SU-DHL-6 (cell line): ENCODE data around the gene ANP32D.
"Not testable (repeated sequence)": the region's sequence is repeated elsewhere in the genome, so short reads cannot be mapped to it uniquely, and the experiment has no call there.

Source experiments
- H2AFZ ChIP-seq: fragments of 200-600 bp; sonication (generic); 2 replicates; pipeline ENCODE4 v1.6.1; 2014; ENCODE audit warnings: low read depth, mild to moderate bottlenecking, moderate library complexity, mixed read lengths, antibody characterized with exemption, low read length; ENCODE audit not compliant: severe bottlenecking
- H3F3A ChIP-seq: fragments of 200-600 bp; shearing (Covaris generic); 2 replicates; pipeline ENCODE4 v1.6.0; 2016; ENCODE audit warnings: antibody characterized with exemption, mild to moderate bottlenecking; ENCODE audit not compliant: insufficient read depth
- H3K27ac ChIP-seq: fragments of 200-600 bp; sonication (generic); 2 replicates; pipeline ENCODE4 v1.5.1; 2016; ENCODE audit warnings: low read depth, mild to moderate bottlenecking, low read length, moderate library complexity, mixed read lengths
- H3K27me3 ChIP-seq: fragments of 200-600 bp; sonication (generic), shearing (Covaris generic); 2 replicates; pipeline ENCODE4 v1.6.0; 2014; ENCODE audit warnings: mild to moderate bottlenecking, low read length
- H3K36me3 ChIP-seq: fragments of 200-600 bp; sonication (generic); 2 replicates; pipeline ENCODE4 v1.6.1; 2014; ENCODE audit warnings: mild to moderate bottlenecking, low read length, mixed read lengths
- H3K4me2 ChIP-seq: fragments of 300-600, 200-600 bp; shearing (Covaris generic), sonication (generic); 2 replicates; pipeline ENCODE4 v1.6.0; 2014; ENCODE audit warnings: low read length, low read depth, mild to moderate bottlenecking; ENCODE audit not compliant: poor library complexity, severe bottlenecking
- H3K4me3 ChIP-seq: fragments of 200-600 bp; sonication (generic); 2 replicates; pipeline ENCODE4 v1.5.1; 2014; ENCODE audit warnings: antibody characterized with exemption, low read length, mild to moderate bottlenecking, mixed read lengths; ENCODE audit not compliant: insufficient read depth, poor library complexity, severe bottlenecking
- H3K79me2 ChIP-seq: fragments of 200-600 bp; sonication (generic); 2 replicates; pipeline ENCODE4 v1.6.1; 2014; ENCODE audit warnings: mild to moderate bottlenecking, low read length, moderate library complexity; ENCODE audit not compliant: insufficient read depth
- H3K9ac ChIP-seq: fragments of 200-600 bp; sonication (generic); 2 replicates; pipeline ENCODE4 v1.7.0; 2014; ENCODE audit warnings: mild to moderate bottlenecking, low read length
- H3K9me2 ChIP-seq: fragments of 200-600 bp; sonication (generic); replicated peaks from 2 replicates; pipeline ENCODE4 v1.6.1; 2014; ENCODE audit warnings: low read length; ENCODE audit not compliant: insufficient read depth
- H3K9me3 ChIP-seq: fragments of 200-600 bp; sonication (generic); 2 replicates; pipeline ENCODE4 v1.6.1; 2014; ENCODE audit warnings: low read length, mixed read lengths; ENCODE audit not compliant: insufficient read depth
- H4K20me1 ChIP-seq: fragments of 200-600 bp; sonication (generic); 2 replicates; pipeline ENCODE4 v1.6.1; 2014; ENCODE audit warnings: low read depth, mild to moderate bottlenecking, antibody characterized with exemption, low read length, moderate library complexity, mixed read lengths
- CTCF ChIP-seq: fragments of 200-600 bp; sonication (generic); IDR thresholded peaks from one replicate; pipeline ENCODE4 v1.5.1; 2017; ENCODE audit warnings: antibody characterized with exemption, mild to moderate bottlenecking, low read length, moderate library complexity; ENCODE audit not compliant: insufficient read depth, poor library complexity, severe bottlenecking
- EZH2phosphoT487 ChIP-seq: fragments of 200-600 bp; sonication (generic), shearing (Covaris generic); conservative IDR thresholded peaks from 2 replicates; pipeline ENCODE4 v1.6.1; 2018; ENCODE audit warnings: mild to moderate bottlenecking, antibody characterized with exemption, low read length, moderate library complexity, mixed read lengths

The ANP32D gene

GRCh38 chr12:48446161-48446776 is 26.1 kb upstream of the ANP32D start:
- Histone ChIP-seq H3K9ac (no peak overlapping the region), H3F3A (no peaks in the 10 kb centered on the region), H3K27ac (no peak overlapping the region), H3K4me3 (no peak overlapping the region), H3K27me3 (no peaks in the 10 kb centered on the region), H3K4me2 (no peak overlapping the region), H3K9me3 (no peaks in the 10 kb centered on the region), H4K20me1 (no peaks in the 10 kb centered on the region), H3K79me2 (no peaks in the 10 kb centered on the region), H3K9me2 (no peaks in the 10 kb centered on the region), H2AFZ (no peak overlapping the region), H3K36me3 (no peaks in the 10 kb centered on the region)
- TF ChIP-seq EZH2phosphoT487 = no peak
- no peak for TF ChIP-seq CTCF

GRCh38 chr12:48447755-48448154 is 24.6 kb upstream of the ANP32D start:
- Histone ChIP-seq H3K36me3 (no peaks in the 10 kb centered on the region), H3K9me2 (no peaks in the 10 kb centered on the region), H3F3A (no peaks in the 10 kb centered on the region), H2AFZ (no peak overlapping the region), H3K79me2 (no peaks in the 10 kb centered on the region), H4K20me1 (no peaks in the 10 kb centered on the region), H3K4me2 (no peak overlapping the region), H3K27ac (no peak overlapping the region), H3K27me3 (no peaks in the 10 kb centered on the region), H3K4me3 (no peak overlapping the region), H3K9me3 (no peaks in the 10 kb centered on the region), H3K9ac (no peak overlapping the region)
- TF ChIP-seq EZH2phosphoT487 (no peak), CTCF (no peak)

GRCh38 chr12:48451372-48451771 is 21.0 kb upstream of the ANP32D start:
- H3K9me2 ChIP-seq = no peaks in the 10 kb centered on the region
- no peak overlapping the region for H3K4me2 ChIP-seq

GRCh38 chr12:48452961-48453360 is 19.4 kb upstream of the ANP32D start:
- H3K36me3 ChIP-seq, H3K4me3 ChIP-seq, H3K4me2 ChIP-seq, H4K20me1 ChIP-seq, H3K27ac ChIP-seq, H2AFZ ChIP-seq, H3K9ac ChIP-seq, H3K9me2 ChIP-seq, H3K27me3 ChIP-seq, H3K9me3 ChIP-seq, H3K79me2 ChIP-seq, H3F3A ChIP-seq: not testable (repeated sequence)

More at GRCh38 chr12:48451372-48451771, 21.0 kb upstream of the ANP32D start:
- Histone ChIP-seq H4K20me1 (no peaks in the 10 kb centered on the region), H3K27me3 (no peaks in the 10 kb centered on the region), H3K4me3 (no peak overlapping the region), H3K9ac (no peak overlapping the region), H2AFZ (no peak overlapping the region), H3F3A (no peaks in the 10 kb centered on the region), H3K36me3 (no peaks in the 10 kb centered on the region), H3K27ac (no peak overlapping the region), H3K79me2 (no peaks in the 10 kb centered on the region), H3K9me3 (no peaks in the 10 kb centered on the region)
- TF ChIP-seq EZH2phosphoT487 = no peak
- no peak for TF ChIP-seq CTCF
